HUDEP-2 (cell line): ENCODE results near the gene TRIM32.
"Not testable (repeated sequence)": the region's sequence is repeated elsewhere in the genome, so short reads cannot be mapped to it uniquely, and the experiment has no call there.

Experiments
- DNase-seq, 76 experiments: peaks; one replicate each; lab custom pipeline; 2025; ENCODE audit not compliant: unreplicated experiment in 76 of 76; lab: John Stamatoyannopoulos, UW

The TRIM32 gene

DNA sequence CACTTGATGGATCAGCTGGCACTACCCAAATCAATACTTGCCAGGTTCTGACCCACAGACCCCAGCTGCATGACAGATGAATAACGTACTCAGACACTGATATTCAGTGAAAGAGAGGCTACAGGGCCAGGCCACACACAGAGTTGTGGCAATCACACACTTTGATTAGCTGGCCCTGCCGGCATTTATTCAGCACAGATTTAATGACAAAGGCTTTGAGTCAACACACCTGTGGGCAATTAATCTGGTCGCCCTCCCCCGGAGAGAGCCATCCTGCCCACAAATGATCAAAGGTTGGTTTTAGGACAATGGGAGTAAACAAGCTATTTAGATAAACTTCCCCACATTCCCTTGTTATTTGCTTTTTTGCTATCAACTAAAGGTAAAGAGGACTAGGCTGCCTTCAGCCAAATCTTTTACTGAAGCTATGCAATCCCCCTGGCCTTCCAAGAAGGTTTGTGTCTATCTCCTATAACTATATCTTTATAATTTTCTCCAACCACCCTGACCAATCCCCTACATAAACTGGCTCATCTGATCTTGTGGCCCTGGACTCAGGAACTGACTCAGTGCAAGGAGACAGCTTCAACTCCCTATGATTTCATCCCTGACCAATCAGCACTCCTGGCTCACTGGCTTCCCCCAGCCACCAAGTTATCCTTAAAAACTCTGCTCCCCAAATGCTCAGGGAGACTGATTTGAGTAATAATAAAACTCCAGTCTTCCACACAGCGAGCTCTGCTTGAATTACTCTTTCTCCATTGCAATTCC is 12.7 kb upstream of the TRIM32 start:
- no peak for DNase-seq

DNA sequence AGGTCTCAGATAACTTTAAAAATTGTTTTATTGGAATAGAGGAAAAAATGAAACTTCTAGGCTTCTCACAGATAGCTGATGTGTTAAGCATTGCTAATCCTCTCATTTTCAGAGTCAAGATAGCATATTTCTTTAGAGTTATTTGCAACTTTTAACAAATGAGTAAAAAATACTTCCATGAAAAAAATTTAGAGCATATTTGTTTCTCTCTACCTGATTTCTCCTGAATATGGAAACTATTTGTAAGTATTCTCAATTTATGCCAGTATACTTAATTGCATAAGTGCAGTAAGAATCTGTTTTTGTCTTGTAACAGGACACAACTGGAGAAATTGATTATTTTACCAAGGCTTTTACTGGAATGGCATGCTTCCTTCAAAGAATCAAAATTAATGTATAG is 3.6 kb upstream of the TRIM32 start:
- DNase-seq, result no peak

DNA sequence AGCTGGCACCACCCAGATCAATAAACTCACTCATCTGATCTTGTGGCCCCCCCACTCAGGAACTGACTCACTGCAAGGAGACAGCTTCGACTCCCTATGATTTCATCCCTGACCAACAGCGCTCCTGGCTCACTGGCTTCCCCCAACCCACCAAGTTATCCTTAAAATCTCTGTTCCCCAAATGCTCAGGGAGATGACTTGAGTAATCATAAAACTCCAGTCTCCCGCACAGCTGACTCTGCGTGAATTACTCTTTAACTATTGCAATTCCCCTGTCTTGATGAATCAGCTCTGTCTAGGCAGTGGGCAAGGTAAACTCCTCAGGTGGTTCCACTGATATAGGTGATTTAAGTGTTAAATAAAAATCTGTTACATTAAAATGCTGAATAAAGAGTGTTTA is 1.9 kb upstream of the TRIM32 start:
- no peak for DNase-seq

DNA sequence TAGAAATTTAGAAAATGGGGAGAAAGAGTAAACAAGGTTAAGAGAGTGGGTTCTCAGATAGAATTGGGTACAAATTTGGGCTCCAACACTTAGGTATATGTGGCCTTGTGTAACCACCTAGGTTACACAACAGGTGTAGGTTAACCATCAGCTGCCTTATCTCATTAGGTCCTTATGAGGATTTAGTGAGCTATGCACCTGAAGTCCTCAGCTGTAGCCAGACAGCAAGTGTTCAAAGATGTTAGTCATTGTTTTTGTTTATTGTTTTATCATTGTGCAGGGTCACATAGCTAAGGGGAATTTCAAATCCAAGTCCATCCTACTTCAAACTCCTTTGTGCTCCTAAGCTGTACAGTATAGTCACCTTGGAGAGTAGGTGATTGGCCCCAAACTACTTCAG is 970 bp upstream of the TRIM32 start:
- no peak for DNase-seq

DNA sequence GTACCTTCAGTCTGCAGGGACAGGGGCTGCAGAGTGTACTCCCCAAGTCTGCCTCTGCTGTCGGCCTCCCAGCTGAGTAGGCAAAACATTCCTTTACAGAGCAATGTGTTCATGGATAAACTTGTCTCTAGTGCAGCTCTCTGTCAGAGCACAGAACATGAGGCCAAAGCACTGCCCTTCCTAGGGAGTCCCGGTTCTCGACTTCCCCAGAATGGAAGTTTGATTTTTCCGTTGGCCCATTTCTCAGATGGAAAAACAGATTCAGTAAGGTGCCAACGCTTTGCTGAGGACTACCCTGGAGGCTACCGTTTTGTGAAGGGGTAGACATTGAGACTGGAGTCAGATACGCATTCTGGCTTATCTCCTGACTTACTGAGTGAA is 422 bp upstream of the TRIM32 start:
- DNase-seq, result peak in 1 of 76 experiments; percentile 37

DNA sequence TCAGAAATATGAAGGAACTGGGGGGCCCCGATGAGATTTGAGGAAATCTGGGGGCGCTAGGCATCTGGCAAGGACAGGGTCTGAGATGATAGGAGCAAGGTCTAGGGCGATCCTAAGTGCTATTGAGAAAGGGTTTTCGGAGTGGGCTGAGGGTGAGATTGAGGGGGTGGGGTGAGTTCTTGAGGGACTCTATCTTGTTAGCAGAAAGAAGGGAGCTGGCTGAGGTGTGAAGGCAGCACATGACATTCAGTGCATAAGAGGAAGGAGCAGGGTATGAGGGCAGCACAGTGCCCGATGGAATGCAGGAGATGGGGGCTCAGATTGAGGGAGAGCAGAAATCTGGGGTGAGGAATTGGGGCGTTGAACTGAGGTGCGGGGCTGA is 640 bp downstream of the TRIM32 start:
- DNase-seq, result no peak

DNA sequence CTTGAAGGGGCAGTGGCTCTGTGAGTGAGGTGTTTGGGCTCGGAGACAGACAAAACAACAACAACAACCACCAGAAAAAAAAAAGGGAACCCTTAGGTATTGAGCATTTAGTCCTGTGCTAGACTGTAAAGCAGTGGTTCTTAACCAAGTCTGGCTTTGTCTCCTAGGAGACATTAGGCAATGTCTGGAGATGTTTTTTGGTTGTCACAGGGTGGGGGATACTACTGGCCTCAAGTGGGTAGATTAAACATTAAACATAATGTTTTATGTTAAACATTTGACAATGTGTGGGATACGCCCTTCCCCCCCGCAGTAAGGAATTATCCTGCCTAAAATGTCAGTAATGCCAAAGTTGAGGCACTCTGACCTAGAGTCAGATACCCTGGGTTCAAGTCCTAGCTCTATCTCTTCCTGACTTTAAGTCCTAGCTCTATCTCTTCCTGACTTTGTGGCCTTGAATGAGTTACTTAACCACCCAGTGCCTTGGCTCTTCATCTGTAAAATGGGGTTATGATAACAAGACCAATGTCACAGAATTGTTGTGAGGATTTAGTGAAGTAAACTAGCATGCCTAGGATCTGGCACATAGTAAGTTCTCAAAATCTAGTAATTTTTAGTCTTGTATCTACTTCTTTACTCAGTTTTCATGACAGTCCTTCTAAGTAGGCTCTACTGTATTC is 1.8 kb downstream of the TRIM32 start:
- peak in 1 of 76 experiments; percentile 6 for DNase-seq

DNA sequence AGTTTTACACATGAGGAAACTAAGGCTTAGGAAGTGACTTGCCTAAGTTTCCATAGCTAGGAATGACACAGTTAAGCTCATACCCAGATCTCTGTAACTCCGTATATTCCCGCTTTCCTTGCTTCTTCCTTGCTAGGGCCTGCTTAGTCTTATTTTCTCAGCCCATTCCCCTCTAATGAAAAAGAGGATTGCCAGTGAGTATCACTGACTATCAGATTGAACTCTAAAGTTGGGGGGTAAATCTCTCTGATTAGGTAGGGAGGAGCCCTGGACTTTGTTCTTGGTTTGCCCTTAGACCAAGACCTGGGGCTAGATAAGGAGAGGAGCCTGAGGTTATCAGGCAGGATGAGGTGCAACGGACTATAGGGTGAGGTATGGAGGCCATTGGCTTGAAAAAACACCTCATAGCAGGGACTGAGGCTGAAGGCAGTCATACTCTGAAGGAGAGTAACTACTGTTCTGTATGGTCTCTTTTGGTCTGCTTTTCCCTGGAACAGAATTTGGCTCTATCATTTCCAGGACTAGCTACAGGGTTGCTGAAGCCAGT is 2.5 kb downstream of the TRIM32 start:
- DNase-seq, result peak in 30 of 76 experiments; percentile 1 to 67 (median 19)

DNA sequence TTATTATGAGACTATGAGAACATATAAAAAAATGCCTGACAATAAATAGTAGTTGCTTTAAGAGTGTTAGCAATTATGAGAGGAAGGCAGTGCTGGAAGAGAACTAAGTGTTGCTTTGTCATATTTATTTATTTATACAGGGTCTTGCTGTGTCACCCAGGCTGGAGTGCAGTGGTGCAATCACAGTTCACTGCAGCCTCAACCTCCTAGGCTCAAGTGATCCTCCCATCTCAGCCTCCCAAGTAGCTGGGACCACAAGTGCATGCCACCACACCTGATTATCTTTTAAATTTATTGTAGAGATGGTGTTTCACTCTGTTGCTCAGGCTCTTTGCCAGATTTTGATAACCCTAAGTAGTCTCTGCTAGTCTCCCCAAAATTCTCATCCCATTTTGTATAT is 3.7 kb downstream of the TRIM32 start:
- not testable (repeated sequence) for DNase-seq

DNA sequence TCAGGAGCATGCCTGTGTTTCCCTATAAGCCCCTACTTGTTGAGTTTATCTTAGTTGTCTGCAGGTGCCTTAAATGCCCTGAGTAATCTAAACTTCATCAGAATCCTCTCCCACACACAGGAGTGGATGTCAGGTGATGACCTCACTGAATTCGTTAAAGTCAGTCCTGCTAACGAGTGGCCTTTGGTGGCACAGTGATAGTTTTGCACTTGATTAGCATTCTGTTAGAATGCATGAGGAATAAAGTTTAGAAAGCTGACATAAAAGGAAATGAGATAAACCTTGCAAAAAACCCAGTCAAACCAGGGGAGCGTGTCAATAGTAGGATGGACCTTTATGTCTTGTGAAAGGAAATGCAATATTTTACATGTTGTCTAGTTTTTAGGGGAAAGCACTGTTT is 4.5 kb downstream of the TRIM32 start:
- peak in 5 of 76 experiments; percentile 4 to 58 (median 12) for DNase-seq

DNA sequence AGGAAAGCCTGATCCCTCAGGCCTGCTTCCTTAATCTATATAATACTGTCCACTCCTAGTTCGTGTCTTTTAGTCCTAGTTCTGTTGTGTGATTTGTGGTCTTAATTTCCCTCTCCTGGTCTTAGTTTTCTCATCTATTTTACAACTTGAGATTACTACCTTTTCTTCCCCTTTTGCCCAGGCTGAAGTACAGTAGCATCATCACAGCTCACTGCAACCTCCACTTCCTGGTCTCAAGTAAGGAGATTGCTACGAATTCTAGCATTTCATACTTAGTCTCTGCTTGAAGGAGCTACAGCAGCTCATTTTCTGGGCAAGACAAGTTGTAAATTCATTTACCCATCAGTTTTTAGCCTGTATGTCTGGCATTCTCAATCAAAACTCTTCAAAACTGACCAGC is 5.5 kb downstream of the TRIM32 start:
- no peak for DNase-seq

DNA sequence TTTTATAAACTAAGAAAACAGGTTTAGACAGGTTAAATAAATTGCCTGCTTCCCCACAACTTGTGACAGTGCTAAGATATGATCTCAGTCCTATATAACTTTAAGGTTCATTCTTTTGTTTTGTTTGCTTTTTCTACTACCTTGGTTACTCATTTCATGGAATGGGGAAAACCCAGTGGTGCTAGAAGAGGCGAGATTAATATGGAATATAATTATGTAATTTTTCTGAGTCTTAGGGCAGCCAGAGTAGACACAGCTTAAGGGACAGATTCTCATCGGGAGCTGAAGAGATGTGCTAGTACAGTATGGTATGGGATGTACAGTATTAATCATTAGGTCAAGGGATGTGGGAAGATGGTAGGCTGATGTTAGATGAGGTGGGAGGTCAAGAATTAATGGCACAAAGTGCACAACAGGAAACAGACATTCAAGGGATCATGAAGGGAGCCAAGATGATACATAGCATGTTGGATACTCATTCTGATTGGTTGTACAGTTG is 6.2 kb downstream of the TRIM32 start:
- no peak for DNase-seq

DNA sequence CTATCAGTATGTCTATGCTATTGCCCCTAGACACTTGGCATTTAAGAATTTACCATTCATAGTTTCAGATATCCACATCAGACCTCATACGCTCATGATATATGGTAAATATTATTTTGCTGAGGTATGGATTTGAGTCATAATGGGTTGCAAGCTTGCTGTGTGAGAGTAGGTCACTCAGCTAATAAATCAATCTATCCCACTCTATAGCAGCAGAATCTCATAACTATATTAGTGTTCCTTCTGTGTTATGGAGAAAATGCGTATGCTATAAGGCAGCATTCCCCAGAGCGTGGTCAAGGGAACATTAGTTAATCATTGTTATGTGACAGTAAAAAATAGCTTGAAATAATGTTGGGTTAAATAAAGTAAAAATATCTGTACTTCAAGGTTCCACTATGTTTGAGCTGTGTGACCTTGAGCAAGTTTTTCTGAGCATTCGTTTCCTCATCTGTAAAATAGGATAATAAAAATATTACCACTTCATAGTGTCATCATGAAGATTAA is 7.7 kb downstream of the TRIM32 start:
- DNase-seq, result no peak

DNA sequence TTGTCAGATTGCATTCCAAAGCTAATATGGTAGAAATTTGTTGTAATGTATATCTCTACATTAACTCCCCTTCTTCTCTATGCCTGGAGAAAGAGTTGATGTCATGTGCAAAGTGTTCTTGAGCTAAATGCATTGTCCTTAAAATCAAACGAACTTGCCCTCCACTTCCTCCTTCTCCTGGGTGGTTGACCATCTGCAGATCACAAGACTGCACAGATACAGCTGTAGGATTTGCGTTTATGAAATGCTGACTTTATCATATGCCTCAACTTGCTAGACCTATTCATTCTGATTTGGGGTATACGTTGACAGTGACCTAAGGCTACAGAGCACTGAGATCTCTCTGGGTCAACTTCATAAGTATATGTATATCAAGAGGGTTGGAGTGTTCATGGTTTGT is 8.3 kb downstream of the TRIM32 start:
- DNase-seq, result peak in 1 of 76 experiments; percentile 8

DNA sequence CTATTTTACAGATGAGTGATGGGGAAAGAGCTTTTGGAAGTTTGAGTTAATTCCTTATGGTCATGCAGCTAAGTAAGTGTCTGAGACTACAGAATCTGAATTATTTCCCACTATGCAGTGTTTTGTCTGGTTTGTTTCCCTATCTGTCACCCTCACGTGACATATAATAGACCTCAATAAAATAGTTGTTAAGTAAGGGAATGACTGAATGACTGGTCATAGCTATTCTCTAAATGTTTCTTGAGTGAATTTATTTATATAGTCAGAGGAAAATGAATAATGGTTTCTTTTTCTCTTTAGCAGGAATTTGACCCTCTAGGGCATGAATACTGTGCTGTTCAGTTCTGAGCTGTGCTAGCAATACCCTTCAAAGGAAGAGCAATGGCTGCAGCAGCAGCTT is 10.3 kb downstream of the TRIM32 start:
- no peak for DNase-seq

DNA sequence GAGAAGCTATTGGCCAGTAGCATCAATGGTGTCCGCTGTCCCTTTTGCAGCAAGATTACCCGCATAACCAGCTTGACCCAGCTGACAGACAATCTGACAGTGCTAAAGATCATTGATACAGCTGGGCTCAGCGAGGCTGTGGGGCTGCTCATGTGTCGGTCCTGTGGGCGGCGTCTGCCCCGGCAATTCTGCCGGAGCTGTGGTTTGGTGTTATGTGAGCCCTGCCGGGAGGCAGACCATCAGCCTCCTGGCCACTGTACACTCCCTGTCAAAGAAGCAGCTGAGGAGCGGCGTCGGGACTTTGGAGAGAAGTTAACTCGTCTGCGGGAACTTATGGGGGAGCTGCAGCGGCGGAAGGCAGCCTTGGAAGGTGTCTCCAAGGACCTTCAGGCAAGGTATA is 10.8 kb downstream of the TRIM32 start:
- no peak for DNase-seq

DNA sequence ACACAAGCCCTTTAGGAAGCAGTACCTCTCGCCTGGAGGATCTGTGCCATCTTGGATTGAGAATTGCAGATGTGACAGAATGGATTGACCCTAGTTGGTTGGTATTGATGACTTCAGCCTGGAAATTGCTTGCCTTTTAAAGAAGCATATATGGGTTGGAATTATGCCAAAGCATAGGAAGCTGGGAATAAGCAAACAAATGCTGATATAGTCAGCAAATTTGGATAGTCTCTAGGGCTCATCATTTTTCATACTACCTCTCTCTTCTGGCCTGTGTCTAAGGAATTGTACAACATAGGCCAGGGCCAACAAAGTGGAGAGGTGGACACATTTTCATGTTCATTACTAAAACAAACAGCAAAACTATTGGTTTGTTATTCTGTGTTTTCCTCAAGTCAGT is 13.2 kb downstream of the TRIM32 start:
- no peak for DNase-seq

DNA sequence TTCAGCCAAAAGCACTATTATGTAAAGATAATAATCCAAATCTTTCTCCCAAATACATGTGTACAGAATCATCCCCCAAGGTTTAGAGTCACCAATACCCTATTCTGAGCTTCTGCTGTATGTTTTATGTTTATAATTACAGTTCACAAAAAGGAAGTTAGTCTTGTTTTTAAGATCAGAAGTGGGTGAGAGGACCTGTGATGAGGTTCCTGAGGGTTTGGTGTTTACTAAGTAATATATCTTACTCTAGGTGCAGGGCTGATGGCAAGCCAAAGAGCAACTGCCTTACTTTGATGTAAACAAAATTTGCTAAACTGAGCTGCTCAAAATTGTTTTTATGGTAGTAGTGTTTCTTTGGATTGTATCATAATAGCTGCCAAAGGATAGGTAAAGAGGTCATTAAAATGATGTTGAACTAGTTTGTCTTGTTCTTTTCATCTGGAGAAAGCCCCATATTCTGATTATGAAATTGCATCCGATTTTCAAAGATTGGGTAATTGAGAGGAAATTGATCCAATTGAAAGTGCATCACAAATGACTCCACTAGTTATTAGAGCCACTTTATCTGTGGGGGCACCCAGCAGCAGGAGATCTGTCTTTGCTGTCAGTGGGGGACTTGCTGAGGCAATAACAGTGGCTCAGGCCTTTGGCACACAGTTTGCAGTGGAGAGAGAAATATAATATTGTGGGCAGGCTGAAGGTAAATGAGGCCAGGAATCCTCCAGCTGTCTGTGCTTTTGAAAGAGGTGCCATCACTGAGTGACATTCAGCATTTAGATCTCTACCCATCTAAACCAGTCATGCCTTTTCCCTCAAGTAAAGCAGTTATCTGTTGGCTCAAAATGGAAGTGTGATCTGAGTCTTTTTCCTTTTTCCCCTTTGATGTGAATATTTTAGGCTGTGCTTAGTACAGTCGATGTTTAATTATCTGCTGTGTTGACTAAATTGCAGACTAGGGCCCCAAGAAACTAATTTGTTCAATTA is 14.1 kb downstream of the TRIM32 start:
- DNase-seq, result no peak

DNA sequence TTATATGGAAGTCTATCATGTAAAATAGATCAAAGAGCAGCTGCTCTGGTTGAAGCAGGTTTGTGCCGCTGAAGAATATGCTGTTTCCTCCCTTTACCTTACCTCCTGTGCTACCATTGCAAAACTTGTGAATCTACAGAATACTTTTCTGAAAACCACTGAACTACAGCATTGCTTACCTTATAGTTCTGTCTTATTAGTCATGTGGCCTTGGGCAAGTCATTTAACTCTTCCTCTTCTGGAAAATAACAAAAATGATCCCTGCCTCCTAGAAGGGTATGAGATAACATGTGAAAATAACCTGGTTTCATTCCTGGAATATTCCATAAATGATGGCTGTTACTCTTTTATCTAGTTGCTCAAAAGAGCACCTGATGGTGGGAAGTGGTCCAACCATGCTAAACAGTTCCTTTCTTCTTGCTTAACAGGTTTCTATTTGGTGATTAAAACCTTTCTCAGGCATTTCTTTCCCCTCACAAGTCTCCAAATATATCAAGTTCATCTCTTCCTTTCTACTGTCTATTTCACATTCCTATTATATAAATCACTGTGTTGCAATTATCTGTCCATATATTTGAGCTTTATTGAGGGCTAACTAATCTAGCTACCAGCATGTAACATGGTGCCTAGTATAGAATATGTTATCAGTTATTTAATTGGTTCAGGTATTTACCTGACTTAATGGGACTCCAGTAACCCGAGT is 15.0 kb downstream of the TRIM32 start:
- no peak for DNase-seq

DNA sequence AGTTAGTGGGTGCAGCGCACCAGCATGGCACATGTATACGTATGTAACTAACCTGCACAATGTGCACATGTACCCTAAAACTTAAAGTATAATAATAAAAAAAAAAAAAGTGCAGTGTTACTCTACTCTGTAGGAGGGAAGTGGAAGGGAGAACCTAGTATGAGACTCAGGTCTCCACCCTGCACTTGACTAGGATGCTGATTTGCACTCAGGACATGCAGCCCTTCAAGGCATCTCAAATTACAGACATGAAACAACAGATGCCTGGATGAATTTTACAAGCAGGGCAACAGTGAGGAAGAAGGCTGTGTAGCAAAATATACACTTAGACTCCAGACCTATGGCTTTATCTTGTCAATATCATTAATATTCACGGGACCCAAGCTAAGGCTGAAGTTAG is 16.5 kb downstream of the TRIM32 start:
- no peak for DNase-seq
